Spleen (tissue), 11 donors: ENCODE measurements around the gene LCE3C. TPM values are rescaled to one million over a fixed set of nuclear protein-coding genes. Genes with fewer than 3 reads are reported as not detected.

ENCODE experiments used
- DNase-seq: peaks from one replicate; pipeline ENCODE4 v3.0.0-alpha.2; 2020
- H3K27ac ChIP-seq, 8 donors: fragments of 200-600 bp; sonication (generic) in 7 of 8; 1 replicate in 4 of 8; 2 replicates in 4 of 8; pipeline versions ENCODE4 v1.5.0 to v1.8.0; 2016 to 2021; ENCODE audit warnings: inconsistent platforms in 4 of 8, mild to moderate bottlenecking in 4 of 8, moderate library complexity in 1 of 8
- H3K27me3 ChIP-seq, 7 donors: fragments of 200-600 bp; sonication (generic) in 6 of 7; replicated peaks in 1 of 7; 1 replicate in 4 of 7; 2 replicates in 3 of 7; pipeline versions ENCODE4 v1.5.0 to v1.8.0; 2016 to 2021; ENCODE audit warnings: inconsistent platforms in 3 of 7, mild to moderate bottlenecking in 1 of 7
- H3K36me3 ChIP-seq, 6 donors: fragments of 200-600 bp; sonication (generic) in 5 of 6; 1 replicate in 4 of 6; 2 replicates in 2 of 6; pipeline versions ENCODE4 v1.5.0 to v1.8.0; 2016 to 2021; ENCODE audit warnings: inconsistent platforms in 2 of 6
- H3K4me1 ChIP-seq, 6 donors: fragments of 200-600 bp; sonication (generic) in 5 of 6; 1 replicate in 3 of 6; 2 replicates in 3 of 6; pipeline versions ENCODE4 v1.5.0 to v1.8.0; 2016 to 2021; ENCODE audit warnings: inconsistent platforms in 3 of 6
- H3K4me3 ChIP-seq, 8 donors: fragments of 200-600 bp; sonication (generic) in 7 of 8; 1 replicate in 4 of 8; 2 replicates in 4 of 8; pipeline versions ENCODE4 v1.5.0 to v1.8.0; 2016 to 2021; ENCODE audit warnings: inconsistent platforms in 4 of 8, mild to moderate bottlenecking in 4 of 8, moderate library complexity in 2 of 8
- H3K9me3 ChIP-seq, 8 donors: fragments of 200-600 bp; sonication (generic) in 7 of 8; 1 replicate in 4 of 8; 2 replicates in 4 of 8; pipeline versions ENCODE4 v1.5.0 to v1.8.0; 2016 to 2021; ENCODE audit warnings: inconsistent platforms in 4 of 8
- POLR2A ChIP-seq, 3 donors: fragments of 450-650 bp; IDR thresholded peaks; one replicate each; pipeline ENCODE4 v1.5.1; 2017; ENCODE audit warnings: antibody characterized with exemption in 3 of 3, mild to moderate bottlenecking in 1 of 3
- POLR2AphosphoS5 ChIP-seq, 3 donors: sonication (generic); formaldehyde crosslinking; IDR thresholded peaks; one replicate each; pipeline ENCODE4 v1.5.1; 2017; ENCODE audit warnings: antibody characterized with exemption in 3 of 3
- WGBS, 5 donors: extraction: QIAGEN DNeasy Blood & Tissue Kit in 3 of 5; methylation state at CpG; one replicate each; pipeline versions ENCODE4 v1.1.5 to v1.1.7; 2013 to 2018; 5-methylcytosine and 5-hydroxymethylcytosine counted together
- intact Hi-C: fragments of 100-400 bp; cut with DNase I; formaldehyde crosslinking; loops from one replicate; pipeline ENCODE4 v1.15.0; 2023; ENCODE audit warnings: low total_unique reads
- polyA plus RNA-seq, 3 donors: library from polyadenylated mRNA; stranded (reverse); fragments of 200-250 nt; gene quantifications; one replicate each; pipeline ENCODE4 v1.2.1, GENCODE V29; 2013
- total RNA-seq, 7 donors: library from RNA; depleted of rRNA in 3 of 7; stranded (reverse); fragments of >200 nt in 3 of 7; fragmentation: NEBNext Ultra II Directional in 4 of 7; extraction: Animal tissue kit (Norgen Biotek cat#: 25700) in 4 of 7; gene quantifications; one replicate each; pipeline versions ENCODE4 v1.1.0 to v1.2.1, GENCODE V29; 2016 to 2021
- TF ChIP-seq, protein P1 (sequence below), 11 experiments: fragments of 200-600 bp in 7 of 11; fragments of 450-650 bp in 4 of 11; sonication (generic) in 4 of 11; IDR thresholded peaks in 8 of 11; conservative IDR thresholded peaks in 3 of 11; 1 replicate in 7 of 11; 2 replicates in 4 of 11; pipeline versions ENCODE4 v1.4.0 to v1.8.0; 2016 to 2021; ENCODE audit warnings: antibody characterized with exemption in 11 of 11, inconsistent platforms in 4 of 11, mild to moderate bottlenecking in 1 of 11
- donor health status: healthy with polysubstance abuse.
- donor health status: DM: no; HTN: no; CAD: no; lungs with moderate emphysema.
- donor health status: DM: no; HTN: no; CAD: no.
- donor health status: Bipolar disorder and iron deficiency.
- donor health status: healthy.
- donor health status: DM: no; HTN: no; CAD: no.
- donor health status: DM: yes; HTN: yes; CAD: no.

Gene LCE3C
- total and polyA plus RNA-seq, 10 donors = not detected

DNA sequence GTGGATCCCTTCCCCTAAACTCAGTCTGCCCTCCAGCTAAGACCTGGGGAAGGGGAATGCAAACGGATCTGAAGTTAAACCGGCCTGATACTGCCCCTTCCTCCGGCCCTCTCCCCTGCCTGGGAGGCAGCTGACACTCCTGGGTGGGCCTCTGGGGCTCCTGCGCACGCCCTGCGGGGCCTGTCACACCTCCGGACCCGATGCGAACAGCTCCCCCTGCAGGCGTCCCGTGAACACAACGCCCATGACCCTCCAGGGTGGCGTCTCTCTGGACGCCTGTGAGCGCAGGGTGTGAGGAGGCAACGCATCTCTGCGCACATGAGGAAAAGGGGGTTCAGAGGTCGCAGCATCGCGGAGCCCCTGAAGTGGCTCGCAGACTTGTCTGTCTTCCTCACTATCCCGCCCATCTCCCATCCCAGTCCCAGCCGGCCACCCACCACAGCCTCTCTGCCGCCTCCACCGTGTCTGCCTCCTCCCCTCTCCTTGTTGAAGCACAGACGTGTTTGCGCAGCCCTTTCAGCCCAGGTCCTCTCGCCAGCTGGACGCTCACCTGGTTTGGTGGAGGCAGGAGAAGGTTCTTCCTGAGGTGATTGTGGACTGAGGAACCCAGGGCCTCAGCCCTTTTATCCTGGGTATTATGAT lies 23.3 kb downstream of the LCE3C start:
- no peak for DNase-seq

GRCh38 chr1:152626744-152627143 lies 26.7 kb downstream of the LCE3C start:
- H3K36me3 ChIP-seq = no peaks in the 10 kb centered on the region
- TF ChIP-seq, protein P1, sequence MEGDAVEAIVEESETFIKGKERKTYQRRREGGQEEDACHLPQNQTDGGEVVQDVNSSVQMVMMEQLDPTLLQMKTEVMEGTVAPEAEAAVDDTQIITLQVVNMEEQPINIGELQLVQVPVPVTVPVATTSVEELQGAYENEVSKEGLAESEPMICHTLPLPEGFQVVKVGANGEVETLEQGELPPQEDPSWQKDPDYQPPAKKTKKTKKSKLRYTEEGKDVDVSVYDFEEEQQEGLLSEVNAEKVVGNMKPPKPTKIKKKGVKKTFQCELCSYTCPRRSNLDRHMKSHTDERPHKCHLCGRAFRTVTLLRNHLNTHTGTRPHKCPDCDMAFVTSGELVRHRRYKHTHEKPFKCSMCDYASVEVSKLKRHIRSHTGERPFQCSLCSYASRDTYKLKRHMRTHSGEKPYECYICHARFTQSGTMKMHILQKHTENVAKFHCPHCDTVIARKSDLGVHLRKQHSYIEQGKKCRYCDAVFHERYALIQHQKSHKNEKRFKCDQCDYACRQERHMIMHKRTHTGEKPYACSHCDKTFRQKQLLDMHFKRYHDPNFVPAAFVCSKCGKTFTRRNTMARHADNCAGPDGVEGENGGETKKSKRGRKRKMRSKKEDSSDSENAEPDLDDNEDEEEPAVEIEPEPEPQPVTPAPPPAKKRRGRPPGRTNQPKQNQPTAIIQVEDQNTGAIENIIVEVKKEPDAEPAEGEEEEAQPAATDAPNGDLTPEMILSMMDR (IDR thresholded peaks at IDR 0.05 in 8 of 11, conservative IDR thresholded peaks at IDR 0.05 in 3 of 11) = no peak
- TF ChIP-seq POLR2A (IDR thresholded peaks at IDR 0.05) (no peak), POLR2AphosphoS5 (IDR thresholded peaks at IDR 0.05) (no peak)

More for the DNA sequence above, 23.3 kb downstream of the LCE3C start:
- H3K4me1 ChIP-seq = no peaks in the 10 kb centered on the region
- no peaks in the 10 kb centered on the region for H3K36me3 ChIP-seq
- H3K4me3 ChIP-seq = no peak overlapping the region
- peaks cover 0 to 23% (median 16%) of the 10 kb centered on the region in 8 donors for H3K9me3 ChIP-seq
- no peak overlapping the region for H3K27ac ChIP-seq
- H3K27me3 ChIP-seq = peaks cover 0 to 38% (median 0%) of the 10 kb centered on the region in 7 donors
- TF ChIP-seq POLR2AphosphoS5 (IDR thresholded peaks at IDR 0.05) = no peak
- TF ChIP-seq, protein P1 (IDR thresholded peaks at IDR 0.05 in 8 of 11, conservative IDR thresholded peaks at IDR 0.05 in 3 of 11) = no peak
- no peak for TF ChIP-seq POLR2A (IDR thresholded peaks at IDR 0.05)
- intact Hi-C loops = loop anchor here (5.0 kb wide), 1 partner anchor 51 kb away; no protein-coding TSS in a partner anchor
- WGBS, 5 donors = 16 to 30% (median 25%) methylated on average over 21 to 29 of the region's 29 CpGs

DNA sequence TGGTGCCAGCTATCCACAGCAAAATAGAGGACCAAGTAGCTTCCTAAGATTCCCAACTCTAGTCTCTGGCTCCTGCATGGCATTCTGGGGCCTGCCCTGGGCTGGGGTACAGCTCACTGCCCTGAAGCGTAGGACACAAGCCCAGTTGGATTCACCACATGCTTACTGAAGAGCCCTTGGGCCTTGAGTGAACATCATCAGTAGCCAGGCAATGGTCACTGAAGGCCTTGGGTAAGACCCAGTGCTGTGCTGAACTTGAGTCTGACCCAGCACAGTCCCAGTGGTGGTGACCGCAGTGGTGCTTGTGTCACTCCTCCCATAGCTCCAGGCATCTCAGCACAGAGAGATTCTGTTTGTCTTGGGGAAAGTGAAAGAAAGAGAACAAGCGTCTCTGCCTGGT lies 30.6 kb downstream of the LCE3C start:
- intact Hi-C loops = no loop called here
- Histone ChIP-seq H3K27me3 (peaks cover 0 to 26% (median 0%) of the 10 kb centered on the region in 7 donors), H3K4me1 (no peaks in the 10 kb centered on the region), H3K9me3 (peaks cover 0 to 29% (median 0%) of the 10 kb centered on the region in 8 donors), H3K4me3 (no peak overlapping the region), H3K27ac (no peak overlapping the region), H3K36me3 (no peaks in the 10 kb centered on the region)
- DNase-seq = no peak
- TF ChIP-seq POLR2A (IDR thresholded peaks at IDR 0.05) (no peak), POLR2AphosphoS5 (IDR thresholded peaks at IDR 0.05) (no peak)
- TF ChIP-seq, protein P1 (IDR thresholded peaks at IDR 0.05 in 8 of 11, conservative IDR thresholded peaks at IDR 0.05 in 3 of 11) = no peak
- WGBS, 5 donors = 80 to 98% (median 90%) methylated on average over 3 of the region's 3 CpGs

More at GRCh38 chr1:152626744-152627143, 26.7 kb downstream of the LCE3C start:
- Histone ChIP-seq H3K4me3 (no peak overlapping the region), H3K4me1 (no peaks in the 10 kb centered on the region), H3K27me3 (peaks cover 0 to 55% (median 0%) of the 10 kb centered on the region in 7 donors), H3K27ac (no peak overlapping the region), H3K9me3 (peaks cover 0 to 13% (median 0%) of the 10 kb centered on the region in 8 donors)
- 83 to 96% (median 88%) methylated on average over 1 of the region's 1 CpG for WGBS, 5 donors
- intact Hi-C loops = no loop called here
- DNase-seq = no peak

GRCh38 chr1:152640351-152640750 lies 40.3 kb downstream of the LCE3C start:
- no peak for DNase-seq
- H3K4me3 ChIP-seq = no peak overlapping the region
- 68 to 78% (median 69%) methylated on average over 1 of the region's 1 CpG for WGBS, 5 donors
- H3K36me3 ChIP-seq = no peaks in the 10 kb centered on the region
- peaks cover 0 to 12% (median 9%) of the 10 kb centered on the region in 8 donors for H3K9me3 ChIP-seq
- TF ChIP-seq POLR2AphosphoS5 (IDR thresholded peaks at IDR 0.05) (no peak), POLR2A (IDR thresholded peaks at IDR 0.05) (no peak)
- TF ChIP-seq, protein P1 (IDR thresholded peaks at IDR 0.05 in 8 of 11, conservative IDR thresholded peaks at IDR 0.05 in 3 of 11) = no peak
- no peak overlapping the region for H3K27ac ChIP-seq
- H3K4me1 ChIP-seq = no peaks in the 10 kb centered on the region
- intact Hi-C loops = no loop called here
- peaks cover 0 to 6% (median 0%) of the 10 kb centered on the region in 7 donors for H3K27me3 ChIP-seq
